ENCODE results near the gene CSH1.

Gene CSH1

GRCh38 chr17:63941751-63942150 is 45.4 kb upstream of the CSH1 start:
- CTCF ChIA-PET: no interaction called here
- TF ChIP-seq L3MBTL2 (conservative IDR thresholded peaks at IDR 0.05) (no peak), ELF4 (IDR thresholded peaks at IDR 0.05) (no peak), SUZ12 (IDR thresholded peaks at IDR 0.05) (no peak), TARDBP (IDR thresholded peaks at IDR 0.05) (no peak), HDGF (IDR thresholded peaks at IDR 0.05; ENCODE audit: borderline replicate concordance) (no peak), BHLHE40 (IDR thresholded peaks at IDR 0.05; ENCODE audit: borderline replicate concordance) (no peak), ZNF384 (IDR thresholded peaks at IDR 0.05) (no peak), FOXM1 (IDR thresholded peaks at IDR 0.05; ENCODE audit: borderline replicate concordance) (no peak), NFRKB (IDR thresholded peaks at IDR 0.05) (no peak), FOXK2 (IDR thresholded peaks at IDR 0.05) (no peak), SP1 (IDR thresholded peaks at IDR 0.05) (no peak)
- DNase-seq (ENCODE audit: extremely low spot score): no peak
- POLR2A ChIA-PET: no interaction called here

GRCh38 chr17:63941162-63941561 is 44.8 kb upstream of the CSH1 start:
- TF ChIP-seq HDGF (IDR thresholded peaks at IDR 0.05; ENCODE audit: borderline replicate concordance) (no peak), L3MBTL2 (conservative IDR thresholded peaks at IDR 0.05) (no peak), SUZ12 (IDR thresholded peaks at IDR 0.05) (no peak), SP1 (IDR thresholded peaks at IDR 0.05) (no peak)
- ChIA-PET CTCF (no interaction called here), POLR2A (no interaction called here)
- DNase-seq (ENCODE audit: extremely low spot score): no peak

DNA sequence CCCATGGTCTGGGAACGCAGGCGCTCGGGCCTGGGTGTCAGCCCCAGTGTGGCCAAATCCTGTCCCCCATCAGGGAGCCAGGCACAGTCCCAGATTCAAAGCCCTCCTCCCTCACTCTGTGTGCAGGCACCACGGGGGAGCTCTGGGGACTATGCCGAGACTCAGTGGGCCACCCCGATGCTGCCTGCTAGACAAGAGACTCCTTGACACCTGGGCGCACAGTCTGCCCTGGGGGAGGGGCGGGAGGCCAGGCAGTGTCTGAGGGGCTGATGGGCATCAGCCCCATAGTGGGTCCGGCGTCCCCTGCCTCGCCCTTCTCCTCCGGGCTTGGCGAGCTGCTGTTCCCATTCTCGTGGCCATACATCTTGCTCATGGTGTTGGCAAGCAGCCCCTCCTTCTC is 44.2 kb upstream of the CSH1 start:
- DNase-seq (ENCODE audit: extremely low spot score): no peak
- CTCF ChIA-PET: no interaction called here
- POLR2A ChIA-PET: no interaction called here
- TF ChIP-seq BHLHE40 (IDR thresholded peaks at IDR 0.05; ENCODE audit: borderline replicate concordance): no peak
- no peak for TF ChIP-seq TARDBP (IDR thresholded peaks at IDR 0.05)
- no peak for TF ChIP-seq SUZ12 (IDR thresholded peaks at IDR 0.05)
- TF ChIP-seq ZNF384 (IDR thresholded peaks at IDR 0.05): no peak
- no peak for TF ChIP-seq FOXK2 (IDR thresholded peaks at IDR 0.05)
- TF ChIP-seq CTBP1 (IDR thresholded peaks at IDR 0.05; ENCODE audit: borderline replicate concordance): no peak
- TF ChIP-seq, protein P1, sequence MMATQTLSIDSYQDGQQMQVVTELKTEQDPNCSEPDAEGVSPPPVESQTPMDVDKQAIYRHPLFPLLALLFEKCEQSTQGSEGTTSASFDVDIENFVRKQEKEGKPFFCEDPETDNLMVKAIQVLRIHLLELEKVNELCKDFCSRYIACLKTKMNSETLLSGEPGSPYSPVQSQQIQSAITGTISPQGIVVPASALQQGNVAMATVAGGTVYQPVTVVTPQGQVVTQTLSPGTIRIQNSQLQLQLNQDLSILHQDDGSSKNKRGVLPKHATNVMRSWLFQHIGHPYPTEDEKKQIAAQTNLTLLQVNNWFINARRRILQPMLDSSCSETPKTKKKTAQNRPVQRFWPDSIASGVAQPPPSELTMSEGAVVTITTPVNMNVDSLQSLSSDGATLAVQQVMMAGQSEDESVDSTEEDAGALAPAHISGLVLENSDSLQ (IDR thresholded peaks at IDR 0.05): no peak
- no peak for TF ChIP-seq NFRKB (IDR thresholded peaks at IDR 0.05)
- no peak for TF ChIP-seq LEF1 (IDR thresholded peaks at IDR 0.05; ENCODE audit: borderline replicate concordance)
- no peak for TF ChIP-seq SP1 (IDR thresholded peaks at IDR 0.05)
- no peak for TF ChIP-seq ARNT (IDR thresholded peaks at IDR 0.05)
- TF ChIP-seq FOXM1 (IDR thresholded peaks at IDR 0.05; ENCODE audit: borderline replicate concordance): no peak
- no peak for TF ChIP-seq ELF4 (IDR thresholded peaks at IDR 0.05)

- POLR2A ChIA-PET: no interaction called here
- no peak for TF ChIP-seq HDGF (IDR thresholded peaks at IDR 0.05; ENCODE audit: borderline replicate concordance)
- no peak for TF ChIP-seq FOXA1 (IDR thresholded peaks at IDR 0.05)
- TF ChIP-seq LEF1 (IDR thresholded peaks at IDR 0.05; ENCODE audit: borderline replicate concordance): no peak
- no peak for TF ChIP-seq FOXK2 (IDR thresholded peaks at IDR 0.05)
- no peak for TF ChIP-seq ELF4 (IDR thresholded peaks at IDR 0.05)
- DNase-seq (ENCODE audit: extremely low spot score): no peak
- CTCF ChIA-PET: interaction anchor here (1.1 kb wide), 1 partner anchor 86 kb away, joined by 4 read pairs; no protein-coding TSS in a partner anchor
Measured at GRCh38 chr17:63939884-63940283, 43.5 kb upstream of the CSH1 start.

DNA sequence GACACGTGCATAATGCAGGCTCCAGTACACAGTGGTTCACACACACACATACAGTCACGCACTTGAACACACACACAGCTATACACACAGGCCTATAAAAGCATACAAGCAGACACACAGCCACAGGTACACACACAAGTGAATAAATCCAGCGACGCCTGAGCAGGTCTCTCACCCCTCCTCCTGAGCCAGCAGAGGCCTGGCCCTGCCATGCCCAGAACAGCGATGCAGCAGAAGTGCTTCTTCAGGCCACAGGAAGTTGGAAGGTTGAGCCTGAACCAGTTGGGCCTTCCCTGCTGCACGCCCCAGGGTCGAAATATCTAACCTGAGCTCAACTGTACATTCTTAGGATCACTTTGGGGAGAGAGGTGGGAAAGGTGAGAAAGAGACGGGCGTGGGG is 43.0 kb upstream of the CSH1 start:
- ChIA-PET CTCF (interaction anchor here (1.1 kb wide), 1 partner anchor 86 kb away, joined by 4 read pairs; no protein-coding TSS in a partner anchor), POLR2A (no interaction called here)
- TF ChIP-seq SP1 (IDR thresholded peaks at IDR 0.05): no peak
- no peak for TF ChIP-seq FOXK2 (IDR thresholded peaks at IDR 0.05)
- TF ChIP-seq ZNF384 (IDR thresholded peaks at IDR 0.05): no peak
- TF ChIP-seq, protein P1 (IDR thresholded peaks at IDR 0.05): no peak
- no peak for TF ChIP-seq TARDBP (IDR thresholded peaks at IDR 0.05)
- TF ChIP-seq FOXM1 (IDR thresholded peaks at IDR 0.05; ENCODE audit: borderline replicate concordance): no peak
- DNase-seq (ENCODE audit: extremely low spot score): no peak

DNA sequence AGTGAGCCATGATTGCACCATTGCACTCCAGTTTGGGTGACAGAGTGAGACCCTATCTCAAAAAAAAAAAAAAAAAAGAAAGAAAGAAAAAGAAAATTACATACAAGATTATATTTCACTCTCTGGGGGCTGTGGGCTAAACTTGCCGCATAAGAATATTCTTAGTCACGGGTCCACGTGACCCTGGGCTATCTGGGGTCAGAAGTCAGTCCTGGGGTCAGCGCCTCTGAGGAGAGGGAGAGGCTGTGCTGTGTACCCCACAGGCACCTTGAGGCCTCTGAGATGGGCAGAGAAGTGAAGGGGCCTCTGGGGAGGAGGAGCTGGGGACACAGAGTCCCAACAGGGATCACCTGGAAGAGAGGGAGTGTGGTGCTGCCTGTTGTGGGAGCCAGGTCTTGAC is 41.5 kb upstream of the CSH1 start:
- TF ChIP-seq TARDBP (IDR thresholded peaks at IDR 0.05) (no peak), SUZ12 (IDR thresholded peaks at IDR 0.05) (no peak), ARNT (IDR thresholded peaks at IDR 0.05) (no peak), NFRKB (IDR thresholded peaks at IDR 0.05) (no peak), L3MBTL2 (conservative IDR thresholded peaks at IDR 0.05) (no peak), LEF1 (IDR thresholded peaks at IDR 0.05; ENCODE audit: borderline replicate concordance) (no peak), FOXA1 (IDR thresholded peaks at IDR 0.05) (no peak), ELF4 (IDR thresholded peaks at IDR 0.05) (no peak), SP1 (IDR thresholded peaks at IDR 0.05) (no peak), CTBP1 (IDR thresholded peaks at IDR 0.05; ENCODE audit: borderline replicate concordance) (no peak), FOXK2 (IDR thresholded peaks at IDR 0.05) (no peak), FOXM1 (IDR thresholded peaks at IDR 0.05; ENCODE audit: borderline replicate concordance) (no peak), BHLHE40 (IDR thresholded peaks at IDR 0.05; ENCODE audit: borderline replicate concordance) (no peak), HDGF (IDR thresholded peaks at IDR 0.05; ENCODE audit: borderline replicate concordance) (no peak), ZNF384 (IDR thresholded peaks at IDR 0.05) (no peak)
- TF ChIP-seq, protein P1 (IDR thresholded peaks at IDR 0.05): no peak
- CTCF ChIA-PET: interaction anchor here (0.6 to 1.2 kb wide), 2 partner anchors 9 to 382 kb away, joined by 3 to 6 read pairs; no protein-coding TSS in a partner anchor
- POLR2A ChIA-PET: no interaction called here
- no peak for DNase-seq (ENCODE audit: extremely low spot score)

GRCh38 chr17:63937319-63937718 is 40.9 kb upstream of the CSH1 start:
- no peak for TF ChIP-seq SP1 (IDR thresholded peaks at IDR 0.05)
- no peak for TF ChIP-seq FOXA1 (IDR thresholded peaks at IDR 0.05)
- TF ChIP-seq ELF4 (IDR thresholded peaks at IDR 0.05): no peak
- TF ChIP-seq CTBP1 (IDR thresholded peaks at IDR 0.05; ENCODE audit: borderline replicate concordance): no peak
- no peak for TF ChIP-seq TARDBP (IDR thresholded peaks at IDR 0.05)
- DNase-seq (ENCODE audit: extremely low spot score): no peak
- ChIA-PET POLR2A (no interaction called here), CTCF (interaction anchor here (1.0 to 1.2 kb wide), 2 partner anchors 9 to 57 kb away, joined by 3 to 6 read pairs; no protein-coding TSS in a partner anchor)
